GM19193 (cell line): ENCODE data around the gene ZFAND5.

Source experiments
- POLR2A ChIP-seq: IDR thresholded peaks from 4 replicates; pipeline ENCODE4 v1.6.1; 2011; ENCODE audit not compliant: insufficient read depth, insufficient read length; ENCODE audit errors: extremely low read depth

ZFAND5 gene

DNA sequence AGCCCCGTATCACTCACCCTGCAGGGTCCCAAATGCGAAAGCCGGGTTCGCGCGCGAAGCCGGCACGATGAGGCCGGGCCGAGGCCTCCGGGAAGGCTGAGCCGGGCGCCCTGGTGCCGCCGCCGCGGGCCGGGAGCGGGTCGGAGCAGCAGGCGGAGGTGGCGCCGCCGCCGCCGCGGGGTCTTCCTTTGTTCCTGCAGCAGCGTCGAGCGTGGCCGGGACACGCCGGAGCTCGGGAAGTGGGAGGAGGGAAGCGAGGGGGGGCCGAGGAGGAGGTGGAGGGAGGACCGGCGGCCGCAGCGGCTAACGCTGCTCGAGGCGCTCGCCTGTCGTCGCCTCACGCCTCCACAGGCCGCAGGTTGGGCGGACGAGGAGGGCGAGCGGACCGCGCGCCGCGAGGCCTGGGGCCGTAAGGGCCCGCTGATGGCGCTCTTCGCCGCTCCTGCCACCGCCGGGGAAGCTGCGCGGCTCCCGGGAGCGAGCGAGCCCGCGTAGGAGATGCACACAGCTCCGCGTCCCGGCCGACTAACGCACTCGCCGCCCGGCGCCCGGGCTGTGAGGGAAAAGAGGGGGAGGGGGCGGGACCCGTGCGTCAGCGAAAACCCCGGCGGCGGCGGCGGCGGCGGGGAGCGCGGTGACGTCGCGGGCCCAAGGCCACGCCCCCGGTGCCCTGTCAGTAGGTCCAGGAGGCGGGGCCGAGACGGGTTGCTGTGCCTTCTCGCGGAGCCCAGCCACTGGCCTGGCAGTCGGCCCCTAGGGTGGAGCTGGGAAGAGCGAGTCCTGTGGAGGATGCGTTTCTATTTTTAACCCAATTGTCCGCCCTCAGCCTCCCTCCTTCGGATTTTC lies at the start of gene ZFAND5:
Gene ZFAND5, minus strand, starts transcription at position 530 of the 846 bp plus-strand sequence. CDS start 4,430 bp downstream, outside the sequence.
- peak; percentile 99 for TF ChIP-seq POLR2A

DNA sequence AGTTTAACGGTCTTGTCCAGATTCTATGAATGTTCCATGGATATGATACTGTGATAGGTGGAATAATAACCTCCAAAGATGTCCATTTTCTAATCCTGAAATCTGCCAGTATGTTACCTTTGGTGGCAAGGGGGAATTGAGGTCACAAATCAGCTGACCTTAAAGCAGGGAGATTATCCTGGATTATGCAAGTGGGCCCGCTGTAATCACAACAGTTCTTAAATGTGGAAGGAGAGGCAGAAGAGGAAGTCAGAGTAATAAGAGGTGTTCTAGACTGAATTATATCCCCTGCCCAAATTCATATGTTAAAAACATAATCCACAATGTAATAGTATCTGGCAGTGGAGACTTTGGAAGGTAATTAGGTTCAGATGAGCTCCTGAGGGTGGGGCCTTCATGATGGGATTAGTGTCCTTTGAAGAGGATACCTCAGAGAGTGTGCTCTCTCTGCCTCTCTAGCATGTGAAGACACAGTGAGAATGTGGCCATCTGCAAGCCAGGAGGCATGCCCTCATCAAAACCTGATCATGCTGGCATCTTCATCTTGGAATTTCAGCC lies 47.6 kb upstream of the ZFAND5 start:
- no peak for TF ChIP-seq POLR2A

GRCh38 chr9:72410214-72410613 lies 45.2 kb upstream of the ZFAND5 start:
- no peak for TF ChIP-seq POLR2A

DNA sequence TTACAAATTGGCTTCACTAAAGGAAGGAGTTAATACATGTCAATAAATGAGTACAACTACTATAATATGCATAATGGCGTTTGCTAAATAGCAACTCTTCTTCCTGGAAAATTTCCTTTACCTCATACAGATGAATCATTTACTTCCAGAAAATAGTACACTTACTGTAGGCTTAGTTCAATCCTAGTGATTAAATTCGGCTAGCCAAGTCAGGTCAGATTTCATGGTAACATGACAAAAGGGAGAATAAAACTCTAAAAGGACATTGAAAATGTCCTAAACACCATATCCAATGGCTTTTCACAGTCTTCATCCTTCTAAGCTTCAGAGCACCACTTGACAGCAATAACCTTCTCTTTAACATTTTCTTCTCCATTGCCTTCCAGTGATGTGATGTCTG lies 42.1 kb upstream of the ZFAND5 start:
- TF ChIP-seq POLR2A: no peak

- TF ChIP-seq POLR2A: no peak
Measured at GRCh38 chr9:72402744-72403143, 37.7 kb upstream of the ZFAND5 start.

GRCh38 chr9:72401396-72401795 lies 36.4 kb upstream of the ZFAND5 start:
- no peak for TF ChIP-seq POLR2A

DNA sequence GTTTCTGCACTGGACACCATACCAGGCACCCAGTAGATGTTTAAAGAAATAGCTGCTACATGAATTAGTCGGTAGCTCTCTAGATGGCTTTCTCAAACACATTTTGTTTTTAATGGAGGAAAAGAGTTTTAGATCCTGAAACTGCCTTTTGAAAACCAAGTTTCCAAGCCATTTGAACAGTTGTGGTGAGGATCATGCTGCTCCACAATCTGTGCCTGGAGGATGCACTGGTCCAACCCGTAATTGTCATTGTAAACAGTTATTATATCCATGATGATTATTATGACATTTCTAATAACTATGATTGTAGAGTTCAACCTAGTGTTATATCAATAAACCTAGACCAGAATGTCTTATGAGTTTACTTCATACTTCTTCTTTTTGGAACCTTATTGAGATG lies 35.9 kb upstream of the ZFAND5 start:
- TF ChIP-seq POLR2A: no peak

- no peak for TF ChIP-seq POLR2A
Measured at GRCh38 chr9:72399391-72399790, 34.4 kb upstream of the ZFAND5 start.

DNA sequence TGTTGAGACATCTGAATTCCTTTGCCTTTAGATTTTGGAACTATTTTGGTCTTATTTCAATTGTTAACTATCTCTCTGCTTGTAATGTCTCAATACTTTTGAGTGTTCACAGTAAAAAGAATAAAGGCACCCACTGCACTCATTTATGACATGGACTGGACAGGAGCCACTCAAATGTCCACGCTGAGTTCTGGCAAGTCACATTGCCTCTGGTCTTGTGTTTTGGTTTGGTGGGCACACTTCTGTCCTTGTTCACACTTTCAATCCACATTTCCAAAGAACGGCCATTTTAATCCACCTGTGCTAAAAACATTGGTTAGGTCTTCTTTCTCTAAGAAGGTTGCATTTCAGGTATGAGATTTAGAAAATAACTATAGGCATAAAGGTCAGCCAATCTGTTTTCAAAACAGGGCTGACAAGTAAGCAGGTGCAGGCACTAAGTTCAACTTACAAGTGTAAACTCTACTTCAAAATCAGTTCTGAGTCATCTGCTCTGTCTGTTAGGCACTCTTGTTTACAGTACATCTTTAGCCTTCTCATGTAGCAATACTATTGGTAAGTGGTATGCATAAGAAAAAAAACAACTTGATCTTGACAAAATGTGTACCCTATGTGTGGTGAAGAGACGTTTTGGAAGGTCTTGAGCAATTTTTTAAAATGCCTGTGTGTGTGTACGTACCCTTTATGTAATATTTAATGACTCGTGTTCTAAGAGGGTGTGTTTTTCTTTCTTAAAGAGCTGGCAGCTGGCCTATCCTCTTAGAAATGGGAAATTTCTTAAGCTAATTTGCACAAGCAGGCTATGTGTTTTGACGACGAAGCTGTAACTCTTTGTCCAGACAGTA lies 31.5 kb upstream of the ZFAND5 start:
- no peak for TF ChIP-seq POLR2A

DNA sequence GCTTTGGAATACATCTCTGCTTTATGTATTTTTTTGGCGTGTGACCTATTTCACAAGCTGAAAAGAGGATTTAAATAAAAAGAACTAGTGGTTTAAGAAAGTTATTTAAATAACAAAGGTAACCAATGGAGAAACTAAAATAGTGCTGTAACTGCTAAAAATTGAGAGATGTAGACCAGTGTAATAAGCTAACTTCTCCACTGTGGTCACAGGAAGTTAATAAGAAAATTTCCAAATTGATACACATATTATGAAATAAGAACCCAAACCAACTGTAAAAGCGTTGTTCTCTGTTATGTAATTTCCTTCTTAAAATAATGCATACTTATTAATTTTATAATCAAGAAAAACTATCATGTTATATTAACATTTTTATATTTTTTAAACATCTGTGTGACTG lies 29.1 kb upstream of the ZFAND5 start:
- no peak for TF ChIP-seq POLR2A

DNA sequence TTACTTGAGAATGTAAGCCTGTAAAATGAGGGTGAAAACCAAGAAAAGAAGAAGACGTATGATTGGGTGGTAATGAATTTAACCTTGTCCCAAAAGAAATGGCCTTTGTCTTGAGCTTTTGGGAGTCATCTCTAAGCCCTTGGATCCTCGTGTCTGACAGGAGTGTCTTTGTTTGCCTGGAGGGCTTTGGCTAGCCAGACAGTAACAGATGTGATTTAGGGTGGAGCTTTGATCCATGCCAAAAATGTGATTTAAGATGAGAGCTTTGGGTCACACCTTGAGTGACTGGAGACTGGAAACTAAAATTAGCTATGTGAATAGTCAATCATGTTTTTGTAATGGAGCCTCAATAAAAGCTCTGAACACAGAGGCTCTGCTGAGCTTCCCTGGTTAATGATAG lies 25.9 kb upstream of the ZFAND5 start:
- TF ChIP-seq POLR2A: no peak

DNA sequence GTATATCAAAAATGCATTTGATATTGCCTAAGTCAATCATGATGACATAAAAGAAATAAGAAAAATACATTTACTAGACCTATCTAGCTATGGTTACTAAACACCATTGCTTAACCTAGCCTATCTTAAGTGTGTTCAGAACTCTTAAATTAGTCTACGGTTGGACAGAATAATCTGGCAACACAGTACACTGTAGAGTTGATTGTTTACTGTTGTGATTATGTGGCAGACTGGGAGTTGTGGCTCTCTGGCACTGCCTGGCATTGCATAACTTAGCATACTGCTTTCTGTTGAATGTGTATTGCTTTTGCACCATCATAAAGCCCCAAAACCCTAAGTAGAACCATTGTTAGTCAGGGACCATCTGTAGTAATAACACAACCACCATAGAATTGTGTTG lies 21.2 kb upstream of the ZFAND5 start:
- no peak for TF ChIP-seq POLR2A

DNA sequence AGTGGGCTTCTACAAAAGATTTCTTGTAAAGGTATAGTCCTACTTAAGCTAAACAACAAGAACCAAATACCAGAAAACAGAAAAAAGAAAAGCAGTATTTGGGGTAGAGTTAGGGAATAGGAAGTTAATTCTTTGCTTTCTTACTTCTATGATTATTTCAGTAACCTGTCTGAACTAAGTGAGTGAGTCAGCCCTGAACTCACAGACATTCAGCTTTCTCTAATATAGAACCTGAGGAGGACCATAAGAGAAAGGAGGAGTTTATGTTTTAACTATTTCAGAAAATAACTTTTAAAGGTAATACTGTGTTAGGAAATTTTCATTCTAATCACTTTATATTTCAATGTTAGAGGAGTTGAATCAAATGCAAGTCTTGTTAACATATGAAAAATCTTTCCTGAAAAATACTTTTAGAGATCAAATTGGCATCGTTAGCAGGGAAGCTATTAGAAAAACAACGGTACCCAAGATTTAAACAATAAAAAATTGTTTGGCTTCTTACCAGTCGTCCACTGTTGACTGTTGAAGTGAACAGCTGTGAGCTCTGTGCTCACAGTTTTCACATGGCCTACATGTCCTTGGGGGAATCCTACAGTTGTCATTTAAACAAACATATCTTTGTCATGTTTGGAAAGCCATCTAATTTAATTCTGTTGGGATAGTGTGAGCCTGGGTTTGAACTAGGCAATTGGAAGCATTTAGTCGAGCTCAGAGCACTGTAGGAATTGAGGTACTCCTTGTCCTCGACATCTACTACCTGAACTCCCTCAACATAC lies 19.9 kb upstream of the ZFAND5 start:
- no peak for TF ChIP-seq POLR2A

GRCh38 chr9:72383978-72384709 lies 19.1 kb upstream of the ZFAND5 start:
- no peak for TF ChIP-seq POLR2A
